Eye (tissue), 1 donor: Measurements from ENCODE around the gene ASXL1.
"Not testable (repeated sequence)": the region's sequence is repeated elsewhere in the genome, so short reads cannot be mapped to it uniquely, and the experiment has no call there.

Experiments
- DNase-seq: peaks from one replicate; pipeline ENCODE4 v3.0.0-alpha.2; 2015

Gene ASXL1

GRCh38 chr20:32357869-32358631, at the start of gene ASXL1:
ASXL1 (plus strand) TSS chr20:32358331; CDS start chr20:32358776, 445 bp downstream.
- DNase-seq, result peak; percentile 99

DNA sequence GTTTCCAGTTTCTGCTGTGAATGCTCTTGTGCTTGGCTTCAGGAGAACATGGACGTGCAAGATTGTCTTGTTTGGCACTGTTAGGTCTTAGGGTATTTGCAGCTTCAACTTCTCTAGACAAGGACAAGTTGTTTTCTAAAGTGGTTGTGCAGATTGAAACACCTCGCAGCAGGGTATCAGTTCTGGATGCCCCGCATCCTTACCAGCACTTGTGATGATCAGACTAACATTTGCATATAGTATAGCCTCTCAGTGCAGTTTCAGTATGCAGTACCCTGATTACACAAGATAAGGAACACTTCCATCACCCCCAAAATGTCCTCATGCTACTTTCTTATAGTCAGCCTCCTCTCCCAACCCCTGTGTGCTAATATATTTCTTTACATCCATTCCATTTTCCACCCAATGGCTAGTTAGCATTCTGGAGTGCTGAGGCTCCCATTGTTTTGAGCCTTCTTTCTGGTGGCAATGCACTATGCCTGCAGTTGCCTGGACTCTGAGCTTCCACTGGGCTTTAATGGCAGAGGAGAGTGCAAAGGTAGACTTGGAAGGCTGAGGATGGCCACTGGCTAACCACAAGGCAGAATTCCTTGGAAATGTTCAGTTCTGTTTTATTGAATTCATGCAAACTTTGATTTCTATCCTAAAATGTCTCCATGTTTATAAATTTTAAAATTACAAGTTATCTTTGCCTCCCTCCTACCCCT, 45.3 kb upstream of the ASXL1 start:
- DNase-seq, result no peak

GRCh38 chr20:32314768-32315167, 43.4 kb upstream of the ASXL1 start:
- DNase-seq, result no peak

GRCh38 chr20:32315399-32315798, 42.7 kb upstream of the ASXL1 start:
- no peak for DNase-seq

DNA sequence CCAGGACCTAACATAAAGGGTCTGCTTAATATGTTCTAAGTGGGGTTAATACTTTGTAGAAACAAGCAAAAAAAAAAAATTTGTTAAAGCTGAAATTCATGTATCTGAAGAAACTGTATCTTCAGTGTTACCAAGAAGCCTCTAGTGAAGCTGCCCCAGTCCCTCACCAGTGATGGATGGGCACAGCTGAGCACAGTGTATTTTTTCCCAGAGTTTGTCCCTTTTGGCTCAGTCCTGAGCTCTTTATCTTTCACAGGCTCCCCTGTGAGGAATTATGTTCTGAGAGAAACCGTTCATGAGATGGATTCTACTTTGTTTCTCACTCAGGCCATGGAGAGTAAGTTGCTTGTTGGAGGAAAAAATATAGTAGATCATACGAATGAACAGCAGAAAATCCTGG, 42.2 kb upstream of the ASXL1 start:
- no peak for DNase-seq

DNA sequence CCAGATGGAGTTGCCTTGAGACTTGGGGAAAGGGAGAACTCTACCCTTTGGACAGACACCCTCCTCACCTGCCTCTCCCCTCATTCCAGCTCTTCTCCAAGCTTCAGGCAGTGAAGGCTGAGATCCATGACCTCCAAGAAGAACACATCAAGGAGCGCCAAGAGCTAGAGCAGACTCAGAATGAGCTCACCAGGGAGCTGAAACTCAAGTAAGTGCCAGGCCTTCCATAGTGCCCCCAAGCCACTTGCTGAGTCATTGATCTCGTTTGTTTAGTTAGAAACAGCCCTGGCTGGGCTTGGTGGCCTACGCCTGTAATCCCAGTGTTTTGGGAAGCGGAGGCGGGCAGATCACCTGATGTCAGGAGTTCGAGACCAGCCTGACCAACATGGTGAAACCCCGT, 41.5 kb upstream of the ASXL1 start:
- no peak for DNase-seq

DNA sequence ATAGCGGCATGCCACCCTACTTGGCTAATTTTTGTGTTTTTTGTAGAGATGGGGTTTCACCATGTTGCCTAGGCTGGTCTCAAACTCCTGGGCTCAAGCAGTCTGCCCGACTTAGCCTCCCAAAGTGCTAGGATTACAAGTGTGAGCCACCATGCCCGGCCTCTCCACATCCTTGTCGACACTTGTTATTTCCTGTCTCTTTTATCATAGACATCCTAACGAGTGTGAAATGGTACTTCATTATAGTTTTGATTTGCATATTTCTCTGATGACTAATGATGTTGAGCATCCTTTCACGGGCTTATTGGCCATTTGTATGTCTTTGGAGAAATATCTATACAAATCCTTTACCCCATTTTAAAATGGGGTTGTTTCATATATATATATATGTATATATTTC, 39.0 kb upstream of the ASXL1 start:
- no peak for DNase-seq

GRCh38 chr20:32320305-32320704, 37.8 kb upstream of the ASXL1 start:
- DNase-seq, result no peak

DNA sequence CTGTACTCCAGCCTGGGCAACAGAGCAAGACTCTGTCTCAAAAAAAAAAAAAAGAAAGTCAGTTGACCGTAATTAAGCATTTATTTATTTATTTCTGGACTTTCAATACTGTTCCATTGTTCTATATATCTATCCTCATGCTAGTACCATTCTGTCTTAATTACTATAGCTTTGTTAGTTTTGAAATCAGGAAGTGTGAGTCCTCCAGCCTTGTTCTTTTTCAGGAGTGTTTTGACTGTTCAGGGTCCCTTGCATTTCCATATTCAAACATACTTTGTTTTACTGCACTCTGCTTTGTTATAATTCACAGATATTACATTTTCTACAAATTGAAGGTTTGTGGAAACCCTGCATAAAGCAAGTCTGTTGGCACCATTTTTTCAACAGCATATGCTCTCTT, 36.7 kb upstream of the ASXL1 start:
- DNase-seq, result no peak

- peak; percentile 18 for DNase-seq
These were observed 35.9 kb upstream of the ASXL1 start for GRCh38 chr20:32322260-32322659.

- DNase-seq, result not testable (repeated sequence)
These were observed 34.4 kb upstream of the ASXL1 start for GRCh38 chr20:32323761-32324160.

DNA sequence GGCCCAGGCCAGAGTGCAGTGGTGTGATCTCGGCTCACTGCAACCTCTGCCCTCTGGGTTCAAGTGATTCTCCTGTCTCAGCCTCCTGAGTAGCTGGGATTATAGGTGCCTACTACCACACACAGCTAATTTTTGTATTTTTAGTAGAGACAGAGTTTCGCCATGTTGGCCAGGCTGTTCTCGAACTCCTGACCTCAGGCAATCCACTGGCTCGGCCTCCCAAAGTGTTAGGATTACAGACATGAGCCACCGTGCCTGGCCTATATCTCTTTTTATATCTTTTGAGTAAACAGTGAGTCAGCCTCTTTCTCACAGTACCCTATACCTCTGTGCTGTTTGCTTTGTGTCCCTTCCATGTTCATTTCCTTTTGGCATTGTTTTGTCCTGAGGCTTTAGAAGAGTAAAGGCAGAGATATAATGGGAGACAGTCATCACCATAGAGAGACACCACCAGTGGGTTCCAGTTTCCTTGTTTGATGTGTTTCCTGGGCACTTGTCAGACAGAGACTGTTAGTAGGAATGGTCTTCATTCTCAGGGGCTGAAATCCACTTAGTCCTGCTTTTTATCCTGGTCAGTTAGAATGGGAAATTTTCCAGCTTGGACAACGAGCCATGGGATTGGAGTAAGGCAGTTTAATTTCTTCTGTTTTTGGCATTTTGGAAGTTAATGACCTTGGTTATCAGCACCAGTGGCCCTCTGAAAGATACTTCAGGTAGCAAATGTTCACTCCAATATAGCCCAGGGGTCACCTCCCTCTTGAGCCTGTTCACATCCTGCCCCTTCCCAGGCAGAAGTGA, 32.2 kb upstream of the ASXL1 start:
- no peak for DNase-seq

- no peak for DNase-seq
These were observed 31.7 kb upstream of the ASXL1 start for GRCh38 chr20:32326504-32326845.

- DNase-seq, result no peak
These were observed 30.9 kb upstream of the ASXL1 start for GRCh38 chr20:32327087-32327681.

GRCh38 chr20:32329817-32330554, 28.1 kb upstream of the ASXL1 start:
- no peak for DNase-seq

DNA sequence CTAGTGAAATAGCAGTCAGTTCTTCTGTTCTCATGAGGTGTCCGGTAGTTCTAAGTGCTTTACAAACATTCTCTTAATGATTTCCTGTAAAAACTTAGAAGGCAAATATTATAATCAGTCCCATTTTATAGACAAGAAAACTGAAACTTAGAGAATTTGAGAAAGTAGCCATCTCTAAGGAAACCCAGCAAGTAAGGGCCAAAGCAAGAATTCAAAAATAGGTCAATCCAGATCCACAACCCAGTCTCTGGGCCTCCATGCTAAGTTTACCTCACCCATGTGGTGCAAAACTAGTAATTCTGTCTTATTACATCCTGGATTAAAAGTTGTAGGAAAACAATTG, 27.6 kb upstream of the ASXL1 start:
- no peak for DNase-seq

- DNase-seq, result no peak
These were observed 25.5 kb upstream of the ASXL1 start for GRCh38 chr20:32332614-32333013.

DNA sequence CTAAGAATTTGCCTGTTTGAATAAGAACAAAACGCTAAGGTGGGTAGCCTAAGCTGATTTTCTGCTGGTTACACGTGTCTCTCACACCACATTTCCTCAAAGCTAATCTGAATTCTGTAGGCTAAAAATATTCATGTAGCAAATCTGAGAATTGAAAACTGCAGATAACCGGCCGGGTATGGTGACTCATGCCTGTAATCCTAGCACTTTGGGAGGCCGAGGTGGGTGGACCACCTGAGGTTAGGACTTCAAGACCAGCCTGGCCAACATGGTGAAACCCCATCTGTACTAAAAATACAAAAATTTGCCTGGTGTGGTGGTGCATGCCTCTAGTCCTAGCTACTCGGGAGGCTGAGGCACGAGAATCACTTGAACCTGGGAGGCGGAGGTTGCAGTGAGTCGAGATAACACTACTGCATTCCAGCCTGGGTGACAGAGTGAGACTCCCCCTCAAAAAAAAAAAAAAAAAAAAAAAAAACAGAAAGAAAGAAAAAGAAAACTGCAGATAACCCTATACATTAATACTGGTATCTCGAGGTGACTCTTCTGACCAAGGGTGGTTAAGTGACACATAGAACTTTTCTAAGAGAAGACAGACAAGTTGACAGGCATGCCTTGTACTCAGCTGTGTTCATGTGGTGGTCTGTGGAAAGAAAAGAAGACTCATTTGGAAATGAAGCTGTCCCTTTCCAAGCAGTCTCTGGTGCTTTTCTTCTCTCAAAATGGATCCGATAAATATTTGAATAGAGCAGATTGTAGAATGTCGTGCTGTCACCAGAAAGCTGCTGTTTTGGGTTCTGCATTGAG, 24.7 kb upstream of the ASXL1 start:
- no peak for DNase-seq

- no peak for DNase-seq
These were observed 23.9 kb upstream of the ASXL1 start for GRCh38 chr20:32333988-32334885.

DNA sequence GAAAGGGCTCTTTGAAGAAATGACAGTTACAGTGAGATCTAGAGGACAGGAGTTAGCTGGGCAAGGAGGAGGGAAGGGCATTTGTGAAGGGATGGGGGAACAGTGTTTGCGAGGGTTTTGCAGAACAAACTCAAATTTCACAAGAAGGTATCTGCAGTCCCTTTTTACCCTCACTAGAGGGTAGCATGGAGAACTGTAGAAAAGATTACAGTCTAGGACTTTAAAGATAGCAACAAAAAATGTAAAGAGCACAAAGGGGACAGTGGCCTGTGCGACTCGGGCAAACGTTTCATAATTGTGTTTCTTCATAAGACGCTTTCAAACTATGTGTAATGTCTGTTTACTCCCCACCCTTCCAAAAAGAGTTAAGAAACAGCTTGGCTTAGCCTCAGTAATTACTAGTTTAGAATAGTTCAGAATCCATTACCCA, 21.2 kb upstream of the ASXL1 start:
- peak; percentile 40 for DNase-seq
